Lung microvascular endothelial cell (primary cell): ENCODE data around the gene SLC25A36. TPM values are rescaled to one million over a fixed set of nuclear protein-coding genes. Genes with fewer than 3 reads are reported as not detected.

Experiments used
- DNase-seq, 2 donors: peaks; one replicate each; pipeline versions ENCODE4 v3.0.0 to v3.0.0-alpha.2; 2010; ENCODE audit warnings: low read depth in 2 of 2
- total RNA-seq: library from RNA; depleted of rRNA; stranded (reverse); fragments of >200 nt; gene quantifications from 2 replicates; pipeline ENCODE4 v1.2.1, GENCODE V29; 2014

The SLC25A36 gene
- 22.2 and 29.8 TPM in 2 replicates for total RNA-seq

GRCh38 chr3:140941434-140942220, at the start of gene SLC25A36:
TSS of gene SLC25A36 (plus strand) at chr3:140941836. CDS start at chr3:140942055, 219 bp downstream.
- peak; percentile 99 for DNase-seq

- no peak for DNase-seq
Measured at GRCh38 chr3:140896997-140897396, 44.6 kb upstream of the SLC25A36 start.

GRCh38 chr3:140898340-140899180, 43.1 kb upstream of the SLC25A36 start:
- peak; percentile 54 to 71 for DNase-seq

- no peak for DNase-seq
Measured at GRCh38 chr3:140899363-140899762, 42.3 kb upstream of the SLC25A36 start.

GRCh38 chr3:140902791-140903190, 38.8 kb upstream of the SLC25A36 start:
- DNase-seq = no peak

- DNase-seq = no peak
Measured at GRCh38 chr3:140903196-140903595, 38.4 kb upstream of the SLC25A36 start.

- DNase-seq = no peak
Measured at GRCh38 chr3:140904521-140904920, 37.1 kb upstream of the SLC25A36 start.

GRCh38 chr3:140905559-140905958, 36.1 kb upstream of the SLC25A36 start:
- no peak for DNase-seq

GRCh38 chr3:140906785-140907184, 34.9 kb upstream of the SLC25A36 start:
- DNase-seq = no peak

GRCh38 chr3:140910860-140911259, 30.8 kb upstream of the SLC25A36 start:
- DNase-seq = peak; percentile 17 to 32

- DNase-seq = no peak
Measured at GRCh38 chr3:140911822-140912221, 29.8 kb upstream of the SLC25A36 start.

GRCh38 chr3:140913728-140914127, 27.9 kb upstream of the SLC25A36 start:
- DNase-seq = no peak

- DNase-seq = no peak
Measured at GRCh38 chr3:140914384-140914945, 27.2 kb upstream of the SLC25A36 start.

GRCh38 chr3:140916603-140917002, 25.0 kb upstream of the SLC25A36 start:
- DNase-seq = no peak

- DNase-seq = no peak
Measured at GRCh38 chr3:140917772-140918171, 23.9 kb upstream of the SLC25A36 start.

GRCh38 chr3:140920029-140920428, 21.6 kb upstream of the SLC25A36 start:
- DNase-seq = no peak

GRCh38 chr3:140922634-140923033, 19.0 kb upstream of the SLC25A36 start:
- peak in 1 of 2 donors; percentile 30 for DNase-seq

- no peak for DNase-seq
Measured at GRCh38 chr3:140924097-140924873, 17.4 kb upstream of the SLC25A36 start.

GRCh38 chr3:140927279-140928069, 14.2 kb upstream of the SLC25A36 start:
- no peak for DNase-seq

- no peak for DNase-seq
Measured at GRCh38 chr3:140929446-140929845, 12.2 kb upstream of the SLC25A36 start.
